Measurements from ENCODE around the gene KNL1.

DNA sequence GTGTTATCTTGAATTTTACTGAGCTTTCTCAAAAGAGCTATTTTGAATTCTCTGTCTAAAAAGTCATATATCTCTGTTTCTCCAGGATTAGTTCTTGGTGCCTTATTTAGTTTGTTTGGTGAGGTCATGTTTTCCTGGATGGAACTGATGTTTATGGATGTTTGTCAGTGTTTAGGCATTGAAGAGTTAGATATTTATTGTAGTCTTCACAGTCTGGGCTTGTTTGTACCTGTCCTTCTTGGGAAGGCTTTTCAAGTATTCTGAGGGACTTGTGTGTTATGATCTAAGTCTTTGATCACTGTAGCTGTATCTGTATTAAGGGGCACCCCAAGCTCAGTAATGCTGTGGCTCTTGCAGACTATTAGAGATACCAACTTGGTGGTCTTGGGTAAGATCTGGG lies 90.3 kb downstream of the KNL1 start:
- TF ChIP-seq, protein P1, sequence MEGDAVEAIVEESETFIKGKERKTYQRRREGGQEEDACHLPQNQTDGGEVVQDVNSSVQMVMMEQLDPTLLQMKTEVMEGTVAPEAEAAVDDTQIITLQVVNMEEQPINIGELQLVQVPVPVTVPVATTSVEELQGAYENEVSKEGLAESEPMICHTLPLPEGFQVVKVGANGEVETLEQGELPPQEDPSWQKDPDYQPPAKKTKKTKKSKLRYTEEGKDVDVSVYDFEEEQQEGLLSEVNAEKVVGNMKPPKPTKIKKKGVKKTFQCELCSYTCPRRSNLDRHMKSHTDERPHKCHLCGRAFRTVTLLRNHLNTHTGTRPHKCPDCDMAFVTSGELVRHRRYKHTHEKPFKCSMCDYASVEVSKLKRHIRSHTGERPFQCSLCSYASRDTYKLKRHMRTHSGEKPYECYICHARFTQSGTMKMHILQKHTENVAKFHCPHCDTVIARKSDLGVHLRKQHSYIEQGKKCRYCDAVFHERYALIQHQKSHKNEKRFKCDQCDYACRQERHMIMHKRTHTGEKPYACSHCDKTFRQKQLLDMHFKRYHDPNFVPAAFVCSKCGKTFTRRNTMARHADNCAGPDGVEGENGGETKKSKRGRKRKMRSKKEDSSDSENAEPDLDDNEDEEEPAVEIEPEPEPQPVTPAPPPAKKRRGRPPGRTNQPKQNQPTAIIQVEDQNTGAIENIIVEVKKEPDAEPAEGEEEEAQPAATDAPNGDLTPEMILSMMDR (IDR thresholded peaks at IDR 0.05; ENCODE audit: low read length): no peak
- no peak for TF ChIP-seq EZH2 (IDR thresholded peaks at IDR 0.05; ENCODE audit: borderline replicate concordance, low read length)
